ENCODE data around the gene RAPGEF6. TPM values are rescaled to one million over a fixed set of nuclear protein-coding genes. Genes with fewer than 3 reads are reported as not detected.

RAPGEF6 gene
- total RNA-seq, 4 donors from 2014 or later: 16.7 to 104 (median 22.6) TPM

- Histone ChIP-seq H3K27me3 (no peaks in the 10 kb centered on the region), H3K27ac (peak overlapping the region; percentile 25 to 57 (median 44)), H3K4me1 (no peaks in the 10 kb centered on the region), H3K4me3 (peak overlapping the region in 3 of 4 donors; percentile 0 to 32 (median 1)), H3K36me3 (no peaks in the 10 kb centered on the region), H3K9me3 (no peaks in the 10 kb centered on the region)
- no peak for DNase-seq
- TF ChIP-seq POLR2A (IDR thresholded peaks at IDR 0.05) (no peak), CTCF (IDR thresholded peaks at IDR 0.05) (no peak)
These were observed 86.9 kb downstream of the RAPGEF6 start for GRCh38 chr5:131548176-131548575.

GRCh38 chr5:131545845-131546244 lies 89.2 kb downstream of the RAPGEF6 start:
- peak overlapping the region in 1 of 4 donors; percentile 18 for H3K27ac ChIP-seq
- TF ChIP-seq POLR2A (IDR thresholded peaks at IDR 0.05) (no peak), CTCF (IDR thresholded peaks at IDR 0.05) (no peak)
- no peak for DNase-seq

GRCh38 chr5:131542723-131543122 lies 92.3 kb downstream of the RAPGEF6 start:
- Histone ChIP-seq H3K27ac (no peak overlapping the region), H3K36me3 (peaks cover 0 to 3% (median 0%) of the 10 kb centered on the region in 3 donors), H3K4me3 (no peak overlapping the region), H3K9me3 (no peaks in the 10 kb centered on the region), H3K27me3 (no peaks in the 10 kb centered on the region), H3K4me1 (no peaks in the 10 kb centered on the region)
- DNase-seq: no peak
- TF ChIP-seq CTCF (IDR thresholded peaks at IDR 0.05): no peak

More at GRCh38 chr5:131545845-131546244, 89.2 kb downstream of the RAPGEF6 start:
- Histone ChIP-seq H3K36me3 (no peaks in the 10 kb centered on the region), H3K4me1 (no peaks in the 10 kb centered on the region), H3K9me3 (no peaks in the 10 kb centered on the region), H3K4me3 (peak overlapping the region in 1 of 4 donors; percentile 11), H3K27me3 (no peaks in the 10 kb centered on the region)

GRCh38 chr5:131541762-131542161 lies 93.3 kb downstream of the RAPGEF6 start:
- H3K27ac ChIP-seq: no peak overlapping the region
- no peak for DNase-seq
- no peaks in the 10 kb centered on the region for H3K9me3 ChIP-seq
- no peaks in the 10 kb centered on the region for H3K4me1 ChIP-seq
- H3K27me3 ChIP-seq: no peaks in the 10 kb centered on the region
- no peak overlapping the region for H3K4me3 ChIP-seq
- TF ChIP-seq CTCF (IDR thresholded peaks at IDR 0.05) (no peak), POLR2A (IDR thresholded peaks at IDR 0.05) (no peak)
- peaks cover 0 to 3% (median 0%) of the 10 kb centered on the region in 3 donors for H3K36me3 ChIP-seq

GRCh38 chr5:131541071-131541470 lies 94.0 kb downstream of the RAPGEF6 start:
- no peak for TF ChIP-seq POLR2A (IDR thresholded peaks at IDR 0.05)
- no peak for TF ChIP-seq CTCF (IDR thresholded peaks at IDR 0.05)
- H3K27ac ChIP-seq: no peak overlapping the region
- H3K36me3 ChIP-seq: peaks cover 0 to 3% (median 0%) of the 10 kb centered on the region in 3 donors
- no peaks in the 10 kb centered on the region for H3K27me3 ChIP-seq
- H3K4me3 ChIP-seq: no peak overlapping the region
- no peaks in the 10 kb centered on the region for H3K9me3 ChIP-seq
- H3K4me1 ChIP-seq: no peaks in the 10 kb centered on the region
- no peak for DNase-seq

- Histone ChIP-seq H3K36me3 (peaks cover 0 to 3% (median 0%) of the 10 kb centered on the region in 3 donors), H3K9me3 (no peaks in the 10 kb centered on the region), H3K27ac (no peak overlapping the region), H3K27me3 (no peaks in the 10 kb centered on the region), H3K4me1 (no peaks in the 10 kb centered on the region), H3K4me3 (no peak overlapping the region)
- no peak for TF ChIP-seq CTCF (IDR thresholded peaks at IDR 0.05)
- no peak for TF ChIP-seq POLR2A (IDR thresholded peaks at IDR 0.05)
- DNase-seq: no peak
These were observed 95.8 kb downstream of the RAPGEF6 start for GRCh38 chr5:131539251-131539650.
